SK-N-SH (cell line): ENCODE measurements around the gene FAM184A. TPM values are rescaled to one million over a fixed set of nuclear protein-coding genes. Genes with fewer than 3 reads are reported as not detected.

ENCODE experiments used
- CTCF ChIA-PET: fragments of 300-600, 350-600 bp; formaldehyde crosslinking; extraction: SDS; loops from one replicate; lab custom pipeline; 2021; lab: Yijun Ruan, JAX
- POLR2A ChIA-PET: fragments of 350-600 bp; sonication (Branson Sonifier 250); formaldehyde crosslinking; extraction: SDS; loops from one replicate; lab custom pipeline; 2020; ENCODE audit warnings: antibody characterized with exemption, inconsistent platforms; lab: Yijun Ruan, JAX
- DNase-seq: peaks from one replicate; pipeline ENCODE4 v3.0.0; 2012
- H2AFZ ChIP-seq: fragments of 200-600 bp; sonication (generic); 2 replicates; pipeline ENCODE4 v1.8.1; 2016; ENCODE audit warnings: antibody characterized with exemption, mild to moderate bottlenecking, low read depth
- H3F3A ChIP-seq: fragments of 200-600 bp; sonication (generic); replicated peaks from 2 replicates; pipeline ENCODE3; 2016; ENCODE audit warnings: antibody characterized with exemption, mild to moderate bottlenecking; ENCODE audit not compliant: insufficient read depth
- H3K27ac ChIP-seq, 2 experiments: fragments of 200-500 bp in 1 of 2; fragments of 200-600 bp in 1 of 2; sonication (Bioruptor generic) in 1 of 2; sonication (generic), shearing (Covaris generic) in 1 of 2; 2 replicates each; pipeline versions ENCODE4 v1.5.1 to v1.6.1; 2014 to 2016; ENCODE audit warnings: low read depth in 2 of 2, inconsistent platforms in 1 of 2, low read length in 1 of 2, mild to moderate bottlenecking in 1 of 2, mixed read lengths in 1 of 2
- H3K27me3 ChIP-seq: fragments of 200-600 bp; sonication (generic), shearing (Covaris generic); 2 replicates; pipeline ENCODE4 v1.6.1; 2016; ENCODE audit warnings: mixed run types; ENCODE audit not compliant: insufficient read depth
- H3K36me3 ChIP-seq, 2 experiments: fragments of 200-500 bp in 1 of 2; fragments of 200-600 bp in 1 of 2; sonication (Bioruptor generic) in 1 of 2; sonication (generic) in 1 of 2; replicated peaks in 1 of 2; 2 replicates each; pipeline versions ENCODE3 to v1.5.1; 2014 to 2016; ENCODE audit warnings: low read length in 1 of 2, mild to moderate bottlenecking in 1 of 2; ENCODE audit not compliant: insufficient read depth in 2 of 2, control insufficient read depth in 1 of 2
- H3K4me1 ChIP-seq, 2 experiments: fragments of 200-500 bp in 1 of 2; fragments of 200-600 bp in 1 of 2; sonication (Bioruptor generic) in 1 of 2; sonication (generic), shearing (Covaris generic) in 1 of 2; 2 replicates each; pipeline versions ENCODE4 v1.5.1 to v1.6.1; 2014 to 2016; ENCODE audit warnings: low read depth in 1 of 2, low read length in 1 of 2, mixed run types in 1 of 2; ENCODE audit not compliant: insufficient read depth in 2 of 2, control insufficient read depth in 1 of 2
- H3K4me2 ChIP-seq: fragments of 200-600 bp; sonication (generic), shearing (Covaris generic); 2 replicates; pipeline ENCODE4 v1.6.1; 2017; ENCODE audit warnings: mixed run types
- H3K4me3 ChIP-seq, 2 experiments: fragments of 200-500 bp in 1 of 2; fragments of 200-600 bp in 1 of 2; sonication (Bioruptor generic) in 1 of 2; sonication (generic), shearing (Covaris generic) in 1 of 2; 2 replicates each; pipeline versions ENCODE4 v1.5.1 to v1.8.1; 2014 to 2016; ENCODE audit warnings: low read depth in 2 of 2, inconsistent platforms in 1 of 2, low read length in 1 of 2, mild to moderate bottlenecking in 1 of 2, mixed read lengths in 1 of 2, moderate library complexity in 1 of 2
- H3K79me2 ChIP-seq: fragments of 200-600 bp; sonication (generic); 2 replicates; pipeline ENCODE4 v1.8.1; 2017; ENCODE audit warnings: mild to moderate bottlenecking; ENCODE audit not compliant: insufficient read depth
- H3K9ac ChIP-seq: fragments of 200-600 bp; sonication (generic); 2 replicates; pipeline ENCODE4 v1.6.1; 2017; ENCODE audit warnings: mixed run types
- H3K9me2 ChIP-seq: fragments of 200-600 bp; sonication (generic); 2 replicates; pipeline ENCODE4 v1.6.1; 2017; ENCODE audit warnings: mixed run types
- H3K9me3 ChIP-seq: fragments of 200-600 bp; sonication (generic); 2 replicates; pipeline ENCODE4 v1.6.1; 2017; ENCODE audit warnings: mixed run types, mild to moderate bottlenecking, moderate library complexity
- H4K20me1 ChIP-seq: fragments of 200-600 bp; sonication (generic); 2 replicates; pipeline ENCODE4 v1.6.1; 2017; ENCODE audit warnings: mild to moderate bottlenecking, mixed run types; ENCODE audit not compliant: insufficient read depth
- CHD2 ChIP-seq: fragments of 150-350 bp; IDR thresholded peaks from 2 replicates; pipeline ENCODE4 v1.6.1; 2018; ENCODE audit warnings: low read length; ENCODE audit not compliant: partially characterized antibody
- CTCF ChIP-seq: fragments of 200-600 bp; sonication (generic); IDR thresholded peaks from 2 replicates; pipeline ENCODE4 v1.6.1; 2017; ENCODE audit warnings: antibody characterized with exemption, mild to moderate bottlenecking, moderate library complexity
- ELF1 ChIP-seq: IDR thresholded peaks from 2 replicates; pipeline ENCODE4 v1.4.0; 2012
- EP300 ChIP-seq, 2 experiments: IDR thresholded peaks; 2 replicates each; pipeline versions ENCODE4 v1.4.0 to v1.6.1; 2012; ENCODE audit warnings: borderline replicate concordance in 1 of 2, low read depth in 1 of 2, low read length in 1 of 2
- EZH2phosphoT487 ChIP-seq: fragments of 200-600 bp; sonication (generic); IDR thresholded peaks from 2 replicates; pipeline ENCODE4 v1.6.1; 2017; ENCODE audit warnings: low read depth, mixed run types, mild to moderate bottlenecking, antibody characterized with exemption, moderate library complexity, borderline replicate concordance
- FOSL2 ChIP-seq: IDR thresholded peaks from 2 replicates; pipeline ENCODE4 v1.4.0; 2012; ENCODE audit warnings: low read depth, mild to moderate bottlenecking, moderate library complexity, borderline replicate concordance
- FOXJ3 ChIP-seq: sonication (generic); formaldehyde crosslinking; IDR thresholded peaks from 2 replicates; pipeline ENCODE4 v1.5.1; 2020; ENCODE audit warnings: mild to moderate bottlenecking, missing genetic modification reagents
- FOXM1 ChIP-seq: IDR thresholded peaks from 2 replicates; pipeline ENCODE4 v1.4.0; 2012; ENCODE audit warnings: low read depth, mild to moderate bottlenecking
- GABPA ChIP-seq: IDR thresholded peaks from 2 replicates; pipeline ENCODE4 v1.4.0; 2012; ENCODE audit warnings: low read depth, mild to moderate bottlenecking
- GATA2 ChIP-seq: sonication (generic); formaldehyde crosslinking; IDR thresholded peaks from 2 replicates; pipeline ENCODE4 v1.5.0; 2020; ENCODE audit warnings: mild to moderate bottlenecking, missing genetic modification reagents
- MEF2A ChIP-seq: IDR thresholded peaks from 2 replicates; pipeline ENCODE4 v1.4.0; 2012; ENCODE audit warnings: low read depth, borderline replicate concordance
- MXI1 ChIP-seq: IDR thresholded peaks from 2 replicates; pipeline ENCODE4 v1.6.1; 2012; ENCODE audit warnings: mild to moderate bottlenecking, low read depth, low read length, improper control_type of control experiment
- NFIC ChIP-seq: IDR thresholded peaks from 2 replicates; pipeline ENCODE4 v1.4.0; 2012; ENCODE audit warnings: borderline replicate concordance
- NRF1 ChIP-seq: IDR thresholded peaks from 2 replicates; pipeline ENCODE4 v1.6.1; 2012; ENCODE audit warnings: low read depth, mild to moderate bottlenecking, low read length
- PBX3 ChIP-seq: IDR thresholded peaks from 2 replicates; pipeline ENCODE4; 2012
- RAD21 ChIP-seq: IDR thresholded peaks from 2 replicates; pipeline ENCODE4 v1.6.1; 2012; ENCODE audit warnings: mild to moderate bottlenecking, low read length
- RCOR1 ChIP-seq: fragments of 150-350 bp; IDR thresholded peaks from 2 replicates; pipeline ENCODE4 v1.6.1; 2017; ENCODE audit warnings: antibody characterized with exemption, low read length
- RFX5 ChIP-seq: IDR thresholded peaks from 2 replicates; pipeline ENCODE4 v1.6.1; 2012; ENCODE audit warnings: mild to moderate bottlenecking, improper control_type of control experiment, low read length
- RXRA ChIP-seq: IDR thresholded peaks from 2 replicates; pipeline ENCODE4 v1.4.0; 2012; ENCODE audit warnings: low read depth, mild to moderate bottlenecking, borderline replicate concordance
- SMC3 ChIP-seq: IDR thresholded peaks from 2 replicates; pipeline ENCODE4 v1.6.1; 2012; ENCODE audit warnings: low read depth, low read length, improper control_type of control experiment
- TAF1 ChIP-seq: IDR thresholded peaks from 2 replicates; pipeline ENCODE4 v1.6.1; 2012; ENCODE audit warnings: low read depth, mild to moderate bottlenecking, low read length, moderate library complexity, borderline replicate concordance
- TEAD4 ChIP-seq: IDR thresholded peaks from 2 replicates; pipeline ENCODE4 v1.4.0; 2012; ENCODE audit warnings: mild to moderate bottlenecking, borderline replicate concordance; ENCODE audit not compliant: insufficient read depth
- USF1 ChIP-seq: IDR thresholded peaks from 2 replicates; pipeline ENCODE4 v1.4.0; 2012; ENCODE audit warnings: low read depth, borderline replicate concordance
- USF2 ChIP-seq: fragments of 150-350 bp; IDR thresholded peaks from 2 replicates; pipeline ENCODE4 v1.6.1; 2017; ENCODE audit warnings: antibody characterized with exemption, low read length, low read depth, borderline replicate concordance
- YY1 ChIP-seq: IDR thresholded peaks from 2 replicates; pipeline ENCODE4 v1.4.0; 2012; ENCODE audit warnings: low read depth, mild to moderate bottlenecking
- whole genome bisulfite sequencing: methylation state at CpG from one replicate; pipeline ENCODE4 v1.1.6; 2017; ENCODE audit warnings: low lambda C conversion rate; 5-methylcytosine and 5-hydroxymethylcytosine counted together
- polyA plus RNA-seq, 3 experiments: library from polyadenylated mRNA; depleted of rRNA; stranded (reverse); fragments of >200 nt; gene quantifications; 2 replicates each; pipeline ENCODE4 v1.2.3, GENCODE V29; 2012
- TF ChIP-seq, protein P1 (sequence below): IDR thresholded peaks from 2 replicates; pipeline ENCODE4 v1.4.0; 2012; ENCODE audit warnings: low read depth

The FAM184A gene
- 0.38 and 0.49 TPM in 2 replicates for polyA plus RNA-seq (2012; rRNA removed)
- polyA plus RNA-seq (2012; cell fraction: cytosol; rRNA removed): 0.62 and 0.76 TPM in 2 replicates
- polyA plus RNA-seq (2012; cell fraction: nucleus; rRNA removed): 0.82 and 1.1 TPM in 2 replicates

GRCh38 chr6:119078376-119079282, at the start of gene FAM184A:
Gene FAM184A (minus strand): TSS chr6:119078664. CDS start chr6:119078299, 365 bp downstream.
- 2% methylated on average over 20 of the region's 103 CpGs for WGBS
- Histone ChIP-seq H4K20me1 (no peaks in the 10 kb centered on the region), H2AFZ (peak within 1 kb of the TSS; percentile 92), H3K9me2 (no peaks in the 10 kb centered on the region), H3K9ac (peak within 1 kb of the TSS; percentile 49), H3K27me3 (no peaks in the 10 kb centered on the region; the same call in 1 of the 2 replicates), H3K4me1 (peaks cover 0 to 4% of the 10 kb centered on the region in 2 experiments; a peak in 3 of 4 replicates), H3F3A (peaks cover 9% of the 10 kb centered on the region), H3K4me3 (peak within 1 kb of the TSS; percentile 59 to 73), H3K9me3 (no peaks in the 10 kb centered on the region), H3K4me2 (peak within 1 kb of the TSS; percentile 98), H3K36me3 (no peaks in the 10 kb centered on the region), H3K79me2 (no peaks in the 10 kb centered on the region), H3K27ac (peak within 1 kb of the TSS in 1 of 2 experiments; percentile 48; a peak in 1 of 4 replicates)
- ChIA-PET CTCF (interaction anchor here (0.7 to 1.7 kb wide), 18 partner anchors 12 to 427 kb away, joined by 3 to 6 read pairs (median 4); partner anchors contain the start of gene CEP85L), POLR2A (interaction anchor here (0.6 kb wide), 2 partner anchors 370 to 1109 kb away, joined by 3 read pairs; no protein-coding TSS in a partner anchor)
- DNase-seq: peak; percentile 90
- TF ChIP-seq RCOR1 (no peak), GABPA (no peak), EZH2phosphoT487 (no peak), CHD2 (peak; percentile 57), GATA2 (no peak), MEF2A (no peak), EP300 (IDR thresholded peaks at IDR 0.05; ENCODE audit: borderline replicate concordance in 1 of 2, low read depth in 1 of 2, low read length in 1 of 2) (no peak), RXRA (no peak), CTCF (peak; percentile 41), FOXM1 (no peak), ELF1 (no peak), TEAD4 (no peak), YY1 (no peak), MXI1 (peak; percentile 82), NRF1 (0 out of 2 replicates have a peak, but pooled peaks have one; percentile 18), SMC3 (no peak), FOSL2 (no peak), USF1 (no peak), FOXJ3 (CRISPR knock-in tag) (no peak), RFX5 (no peak), NFIC (no peak), RAD21 (no peak), USF2 (no peak), PBX3 (no peak), TAF1 (no peak)
- TF ChIP-seq, protein P1, sequence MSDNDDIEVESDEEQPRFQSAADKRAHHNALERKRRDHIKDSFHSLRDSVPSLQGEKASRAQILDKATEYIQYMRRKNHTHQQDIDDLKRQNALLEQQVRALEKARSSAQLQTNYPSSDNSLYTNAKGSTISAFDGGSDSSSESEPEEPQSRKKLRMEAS: peak; percentile 67
